Measurements from ENCODE around the gene SH2D2A.

DNA sequence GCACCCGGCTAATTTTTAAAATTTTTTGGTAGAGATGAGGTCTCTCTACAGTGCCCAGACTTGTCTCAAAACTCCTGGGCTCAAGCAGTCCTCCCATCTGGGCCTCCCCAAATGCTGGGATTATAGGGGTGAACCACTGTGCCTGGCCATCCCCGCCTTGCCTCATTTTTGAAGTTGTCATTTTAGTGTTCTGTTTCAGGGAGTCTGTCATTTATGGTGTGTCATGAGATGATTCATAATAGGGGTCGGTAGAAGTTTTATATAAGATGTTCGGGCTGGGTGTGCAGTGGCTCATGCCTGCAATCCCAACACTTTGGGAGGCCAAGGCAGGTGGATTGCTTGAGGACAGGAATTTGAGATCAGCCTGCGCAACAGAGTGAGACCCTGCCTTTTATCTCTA lies 40.8 kb downstream of the SH2D2A start:
- TF ChIP-seq CTCF (IDR thresholded peaks at IDR 0.05; ENCODE audit: extremely low read depth in 1 of 2, insufficient read depth in 1 of 2, low read depth in 1 of 2, low read length in 2 of 2): no peak
- no peak for TF ChIP-seq POLR2A (IDR thresholded peaks at IDR 0.05; ENCODE audit: low read depth, low read length)

All from endothelial cell of umbilical vein (primary cell).